ENCODE measurements around the gene SPATA6. TPM values are rescaled to one million over a fixed set of nuclear protein-coding genes. Genes with fewer than 3 reads are reported as not detected.
A peak's percentile ranks its signal among the peaks of the same experiment; 100 is the strongest.
"Not testable (repeated sequence)": the region's sequence is repeated elsewhere in the genome, so short reads cannot be mapped to it uniquely, and the experiment has no call there.

The SPATA6 gene
- total RNA-seq, 1 donor from 2014 or later = 11.2 TPM

- ATAC-seq (peak; percentile 65), DNase-seq (peak; percentile 68)
- intact Hi-C loops (cut with micrococcal nuclease) = no loop called here
Observed at GRCh38 chr1:48469616-48470480, 2.2 kb downstream of the SPATA6 start.

- intact Hi-C loops (cut with micrococcal nuclease) = no loop called here
- no peak for ATAC-seq
Observed at GRCh38 chr1:48466594-48466993, 5.4 kb downstream of the SPATA6 start.

GRCh38 chr1:48462716-48463302, 9.2 kb downstream of the SPATA6 start:
- DNase-seq (no peak), ATAC-seq (no peak)
- intact Hi-C loops (cut with micrococcal nuclease) = no loop called here

More at GRCh38 chr1:48466594-48466993, 5.4 kb downstream of the SPATA6 start:
- DNase-seq = no peak

- no peak for ATAC-seq
- intact Hi-C loops (cut with micrococcal nuclease) = no loop called here
Observed at GRCh38 chr1:48450505-48450904, 21.5 kb downstream of the SPATA6 start.

GRCh38 chr1:48448932-48449331, 23.1 kb downstream of the SPATA6 start:
- ATAC-seq (no peak), DNase-seq (no peak)
- intact Hi-C loops (cut with micrococcal nuclease) = no loop called here

More at GRCh38 chr1:48450505-48450904, 21.5 kb downstream of the SPATA6 start:
- DNase-seq = no peak

- intact Hi-C loops (cut with micrococcal nuclease); ATAC-seq; DNase-seq: not testable (repeated sequence)
Observed at GRCh38 chr1:48444186-48444585, 27.8 kb downstream of the SPATA6 start.

DNA sequence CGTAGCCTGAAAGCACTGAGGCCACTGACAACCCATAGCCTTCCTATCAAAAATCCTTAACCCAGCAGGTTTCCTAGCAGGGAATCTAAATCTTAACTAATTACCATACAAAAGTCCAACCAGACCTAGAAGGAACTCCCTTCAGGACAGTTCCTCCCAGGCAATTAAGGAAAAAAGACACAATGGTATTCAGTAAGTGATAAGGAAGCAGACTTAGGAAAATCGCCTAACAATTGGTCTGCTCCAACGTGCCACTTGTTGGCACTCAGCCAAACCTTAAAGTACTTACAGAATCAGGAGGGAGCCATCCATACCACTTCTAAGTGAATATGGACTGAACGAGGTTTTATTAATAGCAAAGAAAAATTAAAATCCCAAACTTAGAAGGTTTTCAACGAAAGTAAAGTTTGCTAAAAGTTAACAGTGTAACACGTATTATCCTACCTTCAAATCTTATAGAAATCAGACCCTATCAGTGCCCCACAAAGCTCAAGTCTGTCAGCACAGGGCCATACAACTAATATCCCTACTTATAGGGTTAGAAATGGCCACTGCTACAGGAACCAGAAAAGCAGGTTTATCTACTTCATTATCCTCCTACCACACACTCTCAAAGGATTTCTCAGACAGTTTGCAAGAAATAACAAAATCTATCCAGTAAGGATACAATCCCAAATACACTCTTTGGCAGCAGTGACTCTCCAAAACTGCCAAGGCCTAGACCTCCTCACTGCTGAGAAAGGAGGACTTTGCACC, 29.0 kb downstream of the SPATA6 start:
- ATAC-seq = no peak

DNA sequence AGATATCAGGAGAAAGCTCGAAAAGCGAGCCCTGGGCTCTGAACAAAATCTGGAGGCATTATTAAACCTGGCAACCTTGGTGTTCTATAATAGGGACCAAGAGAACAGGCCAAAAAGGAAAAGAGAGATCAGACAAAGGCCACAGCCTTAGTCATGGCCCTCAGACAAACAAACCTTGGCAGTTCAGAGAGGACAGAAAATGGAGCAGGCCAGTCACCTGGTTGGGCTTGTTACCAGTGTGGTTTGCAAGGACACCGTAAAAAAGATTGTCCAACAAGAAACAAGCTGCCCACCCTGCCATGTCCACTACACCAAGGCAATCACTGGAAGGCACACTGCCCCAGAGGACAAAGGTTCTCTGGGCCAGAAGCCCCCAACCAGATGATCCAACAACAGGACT, 31.2 kb downstream of the SPATA6 start:
- intact Hi-C loops (cut with micrococcal nuclease); ATAC-seq; DNase-seq: not testable (repeated sequence)

More for the DNA sequence above, 29.0 kb downstream of the SPATA6 start:
- no peak for DNase-seq
- intact Hi-C loops (cut with micrococcal nuclease) = no loop called here

DNA sequence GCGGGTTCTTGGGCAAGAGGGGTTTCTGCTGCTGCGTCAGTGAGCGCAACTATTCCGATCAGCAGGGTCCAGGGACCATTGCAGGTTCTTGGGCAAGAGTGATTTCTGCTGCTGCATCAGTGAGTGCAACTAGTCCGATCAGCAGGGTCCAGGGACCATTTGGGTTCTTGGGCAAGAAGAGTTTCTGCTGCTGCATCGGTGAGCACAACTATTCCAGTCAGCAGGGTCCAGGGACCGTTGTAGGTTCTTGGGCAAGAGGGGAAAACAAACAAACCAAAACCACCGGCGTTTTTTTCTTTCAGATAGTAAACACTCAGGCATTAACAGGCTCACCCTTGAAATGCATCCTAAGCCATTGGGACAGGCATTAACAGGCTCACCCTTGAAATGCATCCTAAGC, 32.6 kb downstream of the SPATA6 start:
- DNase-seq (no peak), ATAC-seq (no peak)
- intact Hi-C loops (cut with micrococcal nuclease) = no loop called here

DNA sequence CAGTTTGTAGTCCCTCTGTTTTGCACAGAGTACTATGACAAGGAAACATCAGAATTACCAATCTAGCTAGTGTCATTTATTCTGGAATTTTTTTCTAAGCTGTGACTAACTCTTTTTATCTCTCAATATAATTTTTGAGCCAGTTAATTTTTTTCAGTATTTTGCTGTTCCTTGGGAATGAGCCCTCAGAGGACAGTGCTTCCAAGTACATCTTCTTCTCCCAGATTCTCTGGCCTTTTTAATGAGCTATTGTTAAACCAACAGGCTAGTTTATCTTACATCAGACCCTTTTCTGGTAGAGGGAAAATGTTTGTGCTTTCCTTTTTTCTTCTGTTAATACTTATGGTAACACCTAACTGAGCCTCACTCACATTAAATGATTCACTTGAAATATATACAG, 34.6 kb downstream of the SPATA6 start:
- intact Hi-C loops (cut with micrococcal nuclease); DNase-seq: not testable (repeated sequence)
- ATAC-seq = peak; percentile 44

GRCh38 chr1:48435312-48436002, 36.5 kb downstream of the SPATA6 start:
- intact Hi-C loops (cut with micrococcal nuclease) = not testable (repeated sequence)

DNA sequence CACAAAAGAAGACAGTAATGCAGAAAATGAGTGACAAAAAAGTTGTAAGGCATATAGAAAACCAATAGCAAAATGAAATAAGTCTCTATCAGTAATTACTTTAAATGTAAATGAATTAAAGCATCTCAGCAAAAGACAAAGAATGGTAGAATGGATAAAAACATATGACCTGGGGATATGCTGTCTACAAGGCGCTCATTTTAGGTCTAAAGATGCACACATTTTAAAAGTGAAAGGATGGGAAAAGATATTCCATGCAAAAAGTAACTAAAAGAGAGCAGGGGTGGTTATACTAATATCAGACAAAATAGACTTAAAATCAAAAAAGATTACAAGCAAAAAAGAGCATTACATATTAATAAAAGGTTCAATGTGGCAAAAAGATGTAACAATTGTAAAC, 41.2 kb downstream of the SPATA6 start:
- intact Hi-C loops (cut with micrococcal nuclease) = no loop called here
- DNase-seq = no peak
- ATAC-seq = no peak

More at GRCh38 chr1:48435312-48436002, 36.5 kb downstream of the SPATA6 start:
- ATAC-seq, DNase-seq: not testable (repeated sequence)

GRCh38 chr1:48422009-48422408, 50.0 kb downstream of the SPATA6 start:
- intact Hi-C loops (cut with micrococcal nuclease) = no loop called here
- DNase-seq = no peak
- ATAC-seq = no peak

- no peak for ATAC-seq
Observed at GRCh38 chr1:48418742-48419141, 53.3 kb downstream of the SPATA6 start.

DNA sequence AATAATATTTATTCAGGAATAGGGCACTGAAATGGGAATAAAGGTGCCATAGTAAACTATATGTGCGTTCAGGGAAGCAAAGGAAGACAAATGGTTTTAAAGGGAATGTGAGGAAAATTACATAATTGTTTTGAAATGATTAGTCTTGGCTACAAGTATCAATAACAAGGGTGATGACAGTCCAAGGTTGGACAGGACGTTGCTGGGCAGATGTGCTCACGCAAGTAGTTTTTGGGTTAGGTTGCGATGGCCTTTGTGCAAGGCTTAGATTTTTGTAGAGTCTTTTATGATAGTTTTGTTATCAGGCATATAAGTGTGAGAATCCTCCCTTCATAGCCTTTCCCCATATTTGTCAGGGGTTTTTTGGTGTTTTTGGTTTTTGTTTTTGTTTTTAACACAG, 57.0 kb downstream of the SPATA6 start:
- ATAC-seq (peak; percentile 72), DNase-seq (peak; percentile 28)
- intact Hi-C loops (cut with micrococcal nuclease) = no loop called here

More at GRCh38 chr1:48418742-48419141, 53.3 kb downstream of the SPATA6 start:
- intact Hi-C loops (cut with micrococcal nuclease) = no loop called here
- DNase-seq = no peak

GRCh38 chr1:48414264-48414663, 57.7 kb downstream of the SPATA6 start:
- DNase-seq (no peak), ATAC-seq (peak; percentile 70)

DNA sequence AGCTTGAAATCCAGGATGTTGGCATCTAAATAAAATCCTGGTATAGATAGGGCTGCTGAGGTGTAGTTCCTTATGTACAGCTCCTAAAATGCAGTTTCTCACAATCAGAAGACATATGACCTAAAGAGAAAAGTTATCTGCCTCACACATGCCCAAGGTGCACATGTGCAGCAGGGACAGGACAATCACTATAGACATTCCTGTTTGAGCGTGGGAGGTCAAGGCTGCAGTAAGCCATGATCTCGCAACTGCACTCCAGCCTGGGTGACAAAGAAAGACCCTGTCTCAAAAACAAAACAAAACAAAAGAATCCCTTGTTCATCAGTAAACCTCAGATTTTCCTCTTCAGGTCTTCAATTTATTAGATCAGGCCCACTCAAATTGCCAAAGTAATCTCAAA, 66.1 kb downstream of the SPATA6 start:
- ATAC-seq (no peak), DNase-seq (no peak)
- intact Hi-C loops (cut with micrococcal nuclease) = no loop called here

More at GRCh38 chr1:48414264-48414663, 57.7 kb downstream of the SPATA6 start:
- intact Hi-C loops (cut with micrococcal nuclease) = no loop called here

DNA sequence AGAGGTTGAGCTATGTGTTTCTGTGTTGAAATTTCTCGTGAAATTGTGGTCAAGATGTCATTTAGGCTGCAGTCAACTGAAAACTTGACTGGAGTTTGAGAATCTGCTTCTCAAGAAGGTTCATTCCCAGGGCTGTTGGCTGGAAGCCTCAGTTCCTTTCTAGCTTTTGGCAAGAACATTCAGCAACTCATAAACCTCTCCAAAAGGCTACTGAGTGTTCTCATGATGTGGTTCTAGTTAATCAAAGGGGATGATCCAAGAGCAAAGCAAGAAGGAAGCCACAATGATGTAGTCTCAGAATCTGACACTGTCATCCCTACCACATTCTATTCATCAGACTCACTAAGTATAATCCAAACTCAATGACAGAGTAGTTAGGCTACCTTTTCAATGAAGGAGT, 66.6 kb downstream of the SPATA6 start:
- no peak for DNase-seq
- intact Hi-C loops (cut with micrococcal nuclease) = no loop called here
- peak; percentile 72 for ATAC-seq

- intact Hi-C loops (cut with micrococcal nuclease) = no loop called here
- DNase-seq (no peak), ATAC-seq (no peak)
Observed at GRCh38 chr1:48402599-48402998, 69.4 kb downstream of the SPATA6 start.
